ENCODE data around the gene NDUFS2. TPM values are rescaled to one million over a fixed set of nuclear protein-coding genes. Genes with fewer than 3 reads are reported as not detected.

Gene NDUFS2
- total RNA-seq, 2 experiments from 2014 or later, result 87.3 to 88.8 TPM

- ChIA-PET CTCF (interaction anchor here (0.6 to 2.7 kb wide), 15 partner anchors 9 to 273 kb away, joined by 3 to 16 read pairs (median 5); partner anchors contain the start of genes B4GALT3, DEDD, NDUFS2 and NIT1), POLR2A (interaction anchor here (0.5 to 2.6 kb wide), 10 partner anchors 8 to 59 kb away, joined by 3 to 21 read pairs (median 4); partner anchors contain the start of genes NDUFS2, NIT1, PFDN2 and TOMM40L)
These were observed 35.3 kb upstream of the NDUFS2 start for GRCh38 chr1:161166669-161167548.

DNA sequence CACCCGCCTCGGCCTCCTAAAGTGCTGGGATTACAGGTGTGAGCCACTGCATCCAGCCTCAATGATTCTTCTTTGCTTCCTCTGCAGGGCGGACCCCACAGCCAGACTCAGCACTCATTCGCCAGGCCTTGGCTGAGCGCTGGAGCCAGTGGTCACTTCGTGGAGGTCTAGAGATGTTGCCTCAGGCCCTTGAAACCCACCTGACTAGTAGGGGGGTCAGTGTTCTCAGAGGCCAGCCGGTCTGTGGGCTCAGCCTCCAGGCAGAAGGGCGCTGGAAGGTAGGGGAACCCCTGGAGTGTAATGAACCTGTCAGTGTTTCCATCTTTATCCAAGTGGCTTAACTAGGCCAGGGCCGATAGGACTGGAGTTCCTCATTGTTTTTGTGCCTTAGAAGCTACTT lies 33.3 kb upstream of the NDUFS2 start:
- POLR2A ChIA-PET, result no interaction called here

DNA sequence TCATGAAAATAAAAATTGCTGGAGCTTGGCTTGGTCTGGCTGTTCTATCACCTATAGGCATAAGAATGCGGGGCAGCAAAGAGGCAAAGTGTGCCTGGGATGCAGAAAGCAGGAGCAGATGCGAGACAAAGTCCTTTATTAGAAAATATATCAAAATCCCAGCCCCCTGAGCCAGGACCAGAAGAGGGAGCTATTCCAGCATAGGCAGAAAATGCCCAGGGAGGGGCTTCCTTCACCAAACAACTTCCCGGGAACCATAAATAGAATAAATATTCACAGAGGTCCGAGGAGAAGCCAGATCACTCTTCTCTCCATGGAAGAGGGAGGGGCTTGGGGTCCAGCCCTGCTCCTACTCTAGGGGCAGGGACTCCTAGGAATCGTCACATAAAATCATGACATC lies 31.0 kb upstream of the NDUFS2 start:
- ChIA-PET CTCF (interaction anchor here (1.5 kb wide), 1 partner anchor 9 kb away, joined by 4 read pairs; no protein-coding TSS in a partner anchor), POLR2A (no interaction called here)

More for the DNA sequence above, 33.3 kb upstream of the NDUFS2 start:
- CTCF ChIA-PET, result interaction anchor here (0.6 to 1.4 kb wide), 3 partner anchors 10 to 72 kb away, joined by 3 to 5 read pairs (median 4); partner anchors contain the start of genes UFC1 and USP21

- POLR2A ChIA-PET, result no interaction called here
- CTCF ChIA-PET, result interaction anchor here (1.5 kb wide), 1 partner anchor 10 kb away, joined by 4 read pairs; no protein-coding TSS in a partner anchor
These were observed 30.5 kb upstream of the NDUFS2 start for GRCh38 chr1:161171696-161172095.

GRCh38 chr1:161172349-161172748 lies 29.8 kb upstream of the NDUFS2 start:
- CTCF ChIA-PET, result interaction anchor here (0.5 to 1.5 kb wide), 4 partner anchors 10 to 212 kb away, joined by 3 to 4 read pairs (median 4); no protein-coding TSS in a partner anchor
- POLR2A ChIA-PET, result no interaction called here

DNA sequence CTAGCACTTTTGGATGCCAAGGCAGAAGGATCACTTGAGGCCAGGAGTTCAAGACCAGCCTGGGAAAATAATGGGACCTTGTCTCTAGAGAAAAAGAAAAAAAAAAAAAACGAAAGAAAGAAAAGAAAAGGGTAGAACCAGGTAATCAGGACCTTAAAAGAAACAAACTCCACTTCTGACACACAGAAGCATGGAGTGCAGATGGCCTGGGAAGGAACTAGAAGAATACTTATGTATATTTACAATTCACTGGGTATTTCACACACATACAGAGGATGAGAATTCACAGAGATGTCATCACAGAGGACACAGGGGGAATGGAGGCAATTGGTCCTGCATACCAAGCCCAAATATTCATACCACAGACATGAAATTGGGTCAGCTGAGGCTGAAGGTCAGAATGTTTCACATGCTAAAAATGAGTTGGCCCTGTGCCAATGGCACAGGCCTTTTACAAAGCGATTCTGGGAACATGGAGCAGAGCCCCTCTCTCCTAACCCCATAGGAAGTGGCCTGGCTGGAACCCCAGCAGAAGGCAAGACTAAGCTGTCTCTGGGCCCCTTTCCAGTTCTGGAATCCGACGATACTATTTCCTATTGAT lies 29.3 kb upstream of the NDUFS2 start:
- ChIA-PET POLR2A (no interaction called here), CTCF (interaction anchor here (0.7 to 1.2 kb wide), 2 partner anchors 20 to 211 kb away, joined by 3 read pairs; no protein-coding TSS in a partner anchor)

DNA sequence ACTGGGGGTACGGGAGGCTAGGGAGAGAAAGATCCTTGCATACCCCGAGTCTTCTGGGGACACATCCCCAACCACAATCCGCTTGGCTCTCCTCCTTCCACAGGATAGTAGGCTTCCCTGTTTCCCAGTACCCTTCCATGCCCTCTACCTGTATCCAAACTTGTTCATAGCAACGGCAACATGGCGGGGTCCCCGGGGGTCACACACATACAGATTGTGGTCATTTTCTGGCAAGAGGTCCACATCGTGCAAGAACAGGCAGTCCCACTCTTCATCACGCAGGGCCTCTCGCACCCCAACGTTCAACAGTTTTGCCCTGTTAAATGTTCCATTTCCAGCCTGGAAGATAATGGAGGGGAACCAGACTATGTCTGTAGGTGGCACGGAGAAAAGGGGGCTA lies 28.5 kb upstream of the NDUFS2 start:
- POLR2A ChIA-PET, result no interaction called here
- CTCF ChIA-PET, result interaction anchor here (1.2 kb wide), 1 partner anchor 19 kb away, joined by 3 read pairs; no protein-coding TSS in a partner anchor

- CTCF ChIA-PET, result interaction anchor here (3.2 kb wide), 1 partner anchor 8 kb away, joined by 16 read pairs; the partner anchor contains the start of gene PPOX
- POLR2A ChIA-PET, result interaction anchor here (1.1 kb wide), 1 partner anchor 8 kb away, joined by 4 read pairs; the partner anchor contains the start of gene PPOX
These were observed 27.3 kb upstream of the NDUFS2 start for GRCh38 chr1:161174911-161175310.

DNA sequence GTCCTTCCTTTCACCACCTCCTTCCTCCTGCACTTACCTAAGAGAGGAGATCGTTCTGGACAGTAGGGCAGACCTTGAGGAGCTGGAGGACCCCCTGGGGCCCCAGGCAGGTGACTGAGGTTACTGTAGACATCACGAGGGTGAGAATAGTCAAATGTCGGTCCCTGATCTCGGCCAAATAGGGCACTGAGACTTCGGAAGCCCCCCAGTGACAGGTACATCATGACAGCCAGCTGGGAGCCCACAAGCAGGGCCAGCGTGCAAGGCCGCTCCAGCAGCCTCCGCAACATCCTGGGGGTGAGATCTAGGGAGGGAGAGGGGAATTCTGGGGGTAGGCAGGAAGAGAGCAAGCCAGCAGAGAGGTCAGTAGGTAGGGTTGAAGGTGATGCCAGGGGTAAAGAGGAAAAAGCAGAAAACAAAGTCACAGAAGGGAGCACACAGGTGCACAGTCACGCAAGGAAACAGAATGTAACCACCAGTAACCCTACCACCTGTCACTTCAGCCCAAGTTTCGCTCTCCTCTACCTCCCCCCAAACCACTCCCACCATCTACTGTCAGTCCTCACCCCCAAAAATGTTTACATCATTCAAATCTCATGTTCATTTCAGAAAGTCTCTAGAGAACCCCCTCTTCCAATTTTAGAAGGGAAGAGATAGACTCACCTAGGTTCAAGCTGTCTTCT lies 26.3 kb upstream of the NDUFS2 start:
- ChIA-PET CTCF (interaction anchor here (1.2 to 3.2 kb wide), 3 partner anchors 9 to 50 kb away, joined by 3 to 16 read pairs (median 7); partner anchors contain the start of genes PPOX and TOMM40L), POLR2A (interaction anchor here (0.6 to 1.2 kb wide), 4 partner anchors 9 to 1359 kb away, joined by 4 read pairs; partner anchors contain the start of genes NDUFS2 and PPOX)

DNA sequence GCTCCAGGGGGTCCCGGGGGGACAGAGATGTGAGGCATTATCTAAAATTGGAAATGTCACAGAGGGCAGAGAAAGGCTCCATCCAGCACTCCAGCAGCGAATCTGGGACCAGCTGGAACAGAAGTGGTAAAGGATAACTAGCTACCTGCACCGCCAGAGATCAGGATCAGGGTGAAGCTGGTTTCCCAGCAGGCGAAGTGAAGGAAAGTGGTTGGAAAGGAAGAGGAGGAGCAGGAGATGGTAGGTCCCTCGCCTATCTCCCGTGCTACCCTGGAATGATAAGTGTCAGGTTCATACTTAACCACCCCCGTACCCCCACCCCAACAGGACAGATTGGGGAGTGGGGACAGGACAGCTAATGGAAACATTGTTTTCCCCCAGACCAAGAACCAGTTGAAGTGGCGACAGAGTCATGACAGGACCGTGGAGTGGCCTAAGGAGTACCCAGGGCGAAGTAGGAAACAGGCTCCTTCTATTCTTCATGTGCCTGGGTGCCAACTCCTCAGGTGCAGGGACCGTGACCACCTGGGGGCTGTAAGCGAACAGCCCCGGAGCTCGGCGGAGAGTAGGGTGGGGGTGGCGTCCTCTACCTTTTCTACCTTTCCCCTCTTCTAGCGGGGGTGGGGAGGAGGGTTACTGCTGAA lies 25.6 kb upstream of the NDUFS2 start:
- ChIA-PET CTCF (interaction anchor here (0.5 to 3.2 kb wide), 5 partner anchors 10 to 49 kb away, joined by 3 to 16 read pairs (median 5); partner anchors contain the start of genes PPOX and TOMM40L), POLR2A (interaction anchor here (0.6 to 1.5 kb wide), 5 partner anchors 10 to 1360 kb away, joined by 4 to 6 read pairs (median 4); partner anchors contain the start of genes NDUFS2 and PPOX)

DNA sequence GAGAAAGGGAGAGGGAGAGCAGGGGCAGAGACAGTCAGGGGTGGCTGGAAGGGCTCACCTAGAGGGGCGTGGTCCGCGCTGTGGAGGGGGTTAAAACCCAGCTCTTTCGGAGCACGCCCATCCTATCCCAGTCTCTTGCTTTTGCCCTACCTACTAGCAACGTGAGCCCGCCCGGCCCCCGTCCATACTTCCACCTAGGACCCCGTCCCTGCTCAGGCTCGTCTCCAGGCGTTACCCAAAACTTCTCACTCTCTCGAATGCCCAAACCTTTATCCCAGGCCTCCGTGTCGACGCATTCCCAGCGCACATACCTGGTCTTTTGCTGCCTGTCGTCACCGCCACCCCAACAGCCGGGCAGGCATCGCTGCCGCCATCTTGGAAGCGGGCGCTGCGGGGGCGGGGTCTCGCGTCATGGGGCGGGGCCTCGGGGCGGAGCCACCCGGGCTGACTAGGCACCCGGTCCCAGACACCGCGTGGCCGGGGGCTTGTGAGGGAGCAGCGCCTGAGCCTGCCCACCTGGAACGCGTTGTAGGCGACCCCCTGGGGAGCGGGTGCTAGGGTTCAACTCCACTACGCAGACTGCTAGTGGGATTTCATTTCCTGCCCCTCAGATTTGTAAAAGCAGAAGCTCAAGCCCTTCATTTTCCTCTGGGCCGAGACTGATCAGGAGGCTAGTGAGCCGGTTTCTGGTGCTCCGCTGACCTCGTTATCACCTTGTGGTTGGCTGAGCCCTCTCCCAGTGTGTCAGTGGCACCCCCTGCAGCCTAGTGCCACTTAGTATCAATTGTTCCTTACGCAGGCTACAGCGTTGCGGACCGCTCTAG lies 24.8 kb upstream of the NDUFS2 start, which contains the start of gene B4GALT3:
Gene B4GALT3 (minus strand): TSS at position 396 of the 824 bp plus-strand sequence. CDS start 1,447 bp downstream, outside the sequence.
- POLR2A ChIA-PET, result interaction anchor here (0.5 to 1.5 kb wide), 6 partner anchors 9 to 74 kb away, joined by 3 to 6 read pairs (median 4); partner anchors contain the start of genes NDUFS2 and PPOX

DNA sequence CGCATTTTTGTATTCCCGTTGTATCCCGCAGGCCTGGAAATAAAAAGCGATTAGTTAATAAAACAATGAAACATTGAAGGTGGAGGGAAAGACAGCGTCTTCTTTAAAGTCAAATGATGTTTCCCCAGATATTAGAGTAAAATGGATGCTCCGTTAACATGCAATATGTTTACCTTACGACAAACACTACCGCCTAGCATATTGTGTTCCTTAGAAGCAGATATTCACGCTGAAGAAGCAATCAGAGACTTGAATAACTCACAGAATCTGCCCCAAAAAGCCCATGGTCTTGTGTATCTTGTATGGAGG lies 24.3 kb upstream of the NDUFS2 start:
- CTCF ChIA-PET, result interaction anchor here (2.3 to 3.2 kb wide), 2 partner anchors 11 to 48 kb away, joined by 7 to 16 read pairs; partner anchors contain the start of genes PPOX and TOMM40L
- POLR2A ChIA-PET, result interaction anchor here (0.5 to 1.5 kb wide), 2 partner anchors 8 to 48 kb away, joined by 3 to 4 read pairs; no protein-coding TSS in a partner anchor

More for the DNA sequence above, 24.8 kb upstream of the NDUFS2 start, which contains the start of gene B4GALT3:
- CTCF ChIA-PET, result interaction anchor here (1.1 to 3.2 kb wide), 4 partner anchors 11 to 49 kb away, joined by 3 to 16 read pairs (median 6); partner anchors contain the start of genes PPOX and TOMM40L

GRCh38 chr1:161179698-161180097 lies 22.5 kb upstream of the NDUFS2 start:
- POLR2A ChIA-PET, result interaction anchor here (0.7 kb wide), 2 partner anchors 38 to 185 kb away, joined by 4 to 5 read pairs; no protein-coding TSS in a partner anchor
- CTCF ChIA-PET, result interaction anchor here (2.7 kb wide), 1 partner anchor 46 kb away, joined by 9 read pairs; the partner anchor contains the start of gene TOMM40L

DNA sequence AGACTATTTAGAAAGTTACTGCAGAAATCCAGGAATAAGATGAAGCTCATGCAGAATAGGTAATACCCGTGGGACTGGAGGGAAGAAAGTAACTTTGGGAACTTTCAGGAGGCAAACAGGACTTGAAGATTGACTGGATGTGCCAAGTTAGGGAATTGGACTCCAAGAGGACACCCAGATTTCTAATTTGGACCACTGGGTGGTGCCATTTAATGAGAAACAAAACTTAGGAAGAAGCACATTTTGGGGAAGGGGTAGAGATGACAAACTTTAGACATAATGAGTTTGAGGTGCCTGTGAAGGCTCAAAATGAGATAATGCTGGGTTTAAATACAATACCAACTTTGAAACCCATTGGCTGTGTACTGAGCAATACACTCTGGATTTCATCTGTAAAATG lies 21.5 kb upstream of the NDUFS2 start:
- POLR2A ChIA-PET, result interaction anchor here (0.7 kb wide), 2 partner anchors 37 to 185 kb away, joined by 4 to 5 read pairs; no protein-coding TSS in a partner anchor
- CTCF ChIA-PET, result interaction anchor here (0.9 to 2.7 kb wide), 4 partner anchors 12 to 48 kb away, joined by 3 to 9 read pairs (median 6); partner anchors contain the start of genes PPOX and TOMM40L

DNA sequence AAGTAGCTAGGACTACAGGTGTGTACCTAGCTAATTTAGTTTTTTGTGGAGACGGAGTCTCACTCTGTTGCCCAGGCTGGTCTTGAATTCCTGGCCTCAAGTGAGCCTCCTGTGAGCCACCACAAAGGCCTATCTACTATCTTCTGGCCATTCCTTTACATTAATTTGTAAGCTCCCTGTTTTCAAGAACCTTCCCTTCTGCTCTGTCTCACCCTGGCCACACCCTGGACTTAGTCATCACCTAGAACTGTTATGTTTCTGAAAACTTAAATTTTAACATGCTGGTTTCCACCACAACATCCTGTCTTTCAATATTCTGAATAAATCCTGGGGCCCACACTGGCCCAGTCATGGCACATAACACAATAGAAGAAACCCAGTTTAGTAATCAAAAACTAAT lies 20.0 kb upstream of the NDUFS2 start:
- POLR2A ChIA-PET, result interaction anchor here (1.3 to 1.4 kb wide), 2 partner anchors 15 to 20 kb away, joined by 4 to 7 read pairs; partner anchors contain the start of genes NDUFS2 and PPOX
- CTCF ChIA-PET, result interaction anchor here (0.6 to 2.5 kb wide), 6 partner anchors 10 to 200 kb away, joined by 3 to 10 read pairs (median 4); partner anchors contain the start of genes PPOX and TOMM40L

GRCh38 chr1:161185282-161185682 lies 16.9 kb upstream of the NDUFS2 start:
- ChIA-PET POLR2A (interaction anchor here (0.6 to 2.3 kb wide), 4 partner anchors 17 to 198 kb away, joined by 5 to 10 read pairs (median 7); partner anchors contain the start of gene NDUFS2), CTCF (interaction anchor here (0.6 kb wide), 1 partner anchor 1170 kb away, joined by 3 read pairs; no protein-coding TSS in a partner anchor)

All from activated CD8-positive, alpha-beta memory T cell treated with anti-CD3 and anti-CD28 coated beads for 36 hours (primary cell).